ENCODE results near the gene POU6F2.

DNA sequence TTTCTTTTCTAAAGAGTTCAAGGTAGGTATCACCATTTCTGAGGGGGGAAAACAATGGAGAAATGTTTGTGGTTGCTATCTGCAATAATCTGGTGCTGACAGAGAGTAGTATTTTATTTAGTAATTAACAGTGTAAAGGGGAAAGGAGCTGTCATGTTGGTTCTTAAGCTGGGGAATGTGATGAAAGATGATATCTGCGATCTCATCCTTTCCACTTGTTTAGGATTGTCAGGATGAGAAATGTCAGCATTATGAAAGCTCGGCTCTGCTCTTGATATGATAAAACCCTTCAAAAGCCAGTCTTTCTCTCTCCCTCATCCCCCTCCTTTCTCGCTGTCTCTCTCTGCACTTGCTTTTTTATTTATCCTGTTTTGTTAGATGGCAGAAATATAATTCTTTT is 106.1 kb downstream of the POU6F2 start:
- TF ChIP-seq, protein P1, sequence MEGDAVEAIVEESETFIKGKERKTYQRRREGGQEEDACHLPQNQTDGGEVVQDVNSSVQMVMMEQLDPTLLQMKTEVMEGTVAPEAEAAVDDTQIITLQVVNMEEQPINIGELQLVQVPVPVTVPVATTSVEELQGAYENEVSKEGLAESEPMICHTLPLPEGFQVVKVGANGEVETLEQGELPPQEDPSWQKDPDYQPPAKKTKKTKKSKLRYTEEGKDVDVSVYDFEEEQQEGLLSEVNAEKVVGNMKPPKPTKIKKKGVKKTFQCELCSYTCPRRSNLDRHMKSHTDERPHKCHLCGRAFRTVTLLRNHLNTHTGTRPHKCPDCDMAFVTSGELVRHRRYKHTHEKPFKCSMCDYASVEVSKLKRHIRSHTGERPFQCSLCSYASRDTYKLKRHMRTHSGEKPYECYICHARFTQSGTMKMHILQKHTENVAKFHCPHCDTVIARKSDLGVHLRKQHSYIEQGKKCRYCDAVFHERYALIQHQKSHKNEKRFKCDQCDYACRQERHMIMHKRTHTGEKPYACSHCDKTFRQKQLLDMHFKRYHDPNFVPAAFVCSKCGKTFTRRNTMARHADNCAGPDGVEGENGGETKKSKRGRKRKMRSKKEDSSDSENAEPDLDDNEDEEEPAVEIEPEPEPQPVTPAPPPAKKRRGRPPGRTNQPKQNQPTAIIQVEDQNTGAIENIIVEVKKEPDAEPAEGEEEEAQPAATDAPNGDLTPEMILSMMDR (IDR thresholded peaks at IDR 0.05), result no peak
- TF ChIP-seq POLR2A (IDR thresholded peaks at IDR 0.05) (no peak), POLR2AphosphoS5 (IDR thresholded peaks at IDR 0.05) (no peak)
